ENCODE measurements around the gene TXNDC5. TPM values are rescaled to one million over a fixed set of nuclear protein-coding genes. Genes with fewer than 3 reads are reported as not detected.

TXNDC5 gene
- total and polyA plus RNA-seq, 2 experiments from 2014 or later, result 42.9 to 210 TPM

GRCh38 chr6:7959453-7959852, 48.9 kb upstream of the TXNDC5 start:
- H2AFZ ChIP-seq, result no peak overlapping the region
- no peaks in the 10 kb centered on the region for H3K79me2 ChIP-seq (replicated peaks; ENCODE audit: insufficient read depth)
- no peaks in the 10 kb centered on the region for H3K27me3 Mint-ChIP-seq (ENCODE audit: insufficient read depth, low read depth, poor library complexity)
- no peak for ATAC-seq
- H4K20me1 ChIP-seq (replicated peaks; ENCODE audit: insufficient read depth), result no peaks in the 10 kb centered on the region
- H3K9me3 Mint-ChIP-seq, result no peaks in the 10 kb centered on the region; the same call in 2 of the 3 replicates
- no peaks in the 10 kb centered on the region for H3K9me2 ChIP-seq (ENCODE audit: insufficient read depth)
- no peaks in the 10 kb centered on the region for H3K4me1 Mint-ChIP-seq
- H3K4me3 ChIP-seq, result no peak overlapping the region
- H3K36me3 Mint-ChIP-seq (ENCODE audit: low read depth), result no peaks in the 10 kb centered on the region; the same call in 2 of the 3 replicates
- H3K36me3 ChIP-seq (ENCODE audit: insufficient read depth), result no peaks in the 10 kb centered on the region
- no peak for DNase-seq (ENCODE audit: low spot score)
- H3K4me2 ChIP-seq, result no peak overlapping the region
- no peaks in the 10 kb centered on the region for H3F3A ChIP-seq (replicated peaks; ENCODE audit: low read depth)
- no peaks in the 10 kb centered on the region for H3K4me1 ChIP-seq (ENCODE audit: insufficient read depth)
- no peak overlapping the region for H3K4me3 Mint-ChIP-seq
- H3K27ac Mint-ChIP-seq, result no peak overlapping the region
- H3K27me3 ChIP-seq (ENCODE audit: insufficient read depth), result no peaks in the 10 kb centered on the region
- TF ChIP-seq ZNF331 (CRISPR knock-in tag; IDR thresholded peaks at IDR 0.05; ENCODE audit: low read depth), result no peak
- no peak for TF ChIP-seq NANOG (IDR thresholded peaks at IDR 0.05; ENCODE audit: borderline replicate concordance)
- TF ChIP-seq ETS1 (IDR thresholded peaks at IDR 0.05), result no peak
- TF ChIP-seq CTCF (conservative IDR thresholded peaks at IDR 0.05; ENCODE audit: low read depth in 2 of 2), result no peak
- no peak for TF ChIP-seq CREB1 (CRISPR knock-in tag; IDR thresholded peaks at IDR 0.05; ENCODE audit: low read depth)
- no peak for TF ChIP-seq POLR2AphosphoS5 (IDR thresholded peaks at IDR 0.05; ENCODE audit: low read depth)
- TF ChIP-seq EZH2phosphoT487 (IDR thresholded peaks at IDR 0.05; ENCODE audit: unreplicated experiment), result no peak
- TF ChIP-seq REST (IDR thresholded peaks at IDR 0.05; ENCODE audit: unreplicated experiment), result no peak
- TF ChIP-seq EZH2 (IDR thresholded peaks at IDR 0.05; ENCODE audit: low read depth, unreplicated experiment), result no peak
- no peak overlapping the region for H3K27ac ChIP-seq (ENCODE audit: low read depth)

- no peaks in the 10 kb centered on the region for H3K4me1 Mint-ChIP-seq
- TF ChIP-seq ETS1 (IDR thresholded peaks at IDR 0.05) (no peak), JUNB (IDR thresholded peaks at IDR 0.05; ENCODE audit: unreplicated experiment) (no peak)
- no peaks in the 10 kb centered on the region for H3K27me3 ChIP-seq (ENCODE audit: insufficient read depth)
Measured at GRCh38 chr6:7958464-7958863, 47.9 kb upstream of the TXNDC5 start.

More at GRCh38 chr6:7958464-7958863, 47.9 kb upstream of the TXNDC5 start:
- Histone ChIP-seq H3F3A (replicated peaks; ENCODE audit: low read depth) (no peaks in the 10 kb centered on the region), H3K4me3 (no peak overlapping the region), H3K4me2 (no peak overlapping the region), H2AFZ (no peak overlapping the region), H3K9me2 (ENCODE audit: insufficient read depth) (no peaks in the 10 kb centered on the region), H4K20me1 (replicated peaks; ENCODE audit: insufficient read depth) (no peaks in the 10 kb centered on the region), H3K36me3 (ENCODE audit: insufficient read depth) (no peaks in the 10 kb centered on the region), H3K79me2 (replicated peaks; ENCODE audit: insufficient read depth) (no peaks in the 10 kb centered on the region), H3K4me1 (ENCODE audit: insufficient read depth) (no peaks in the 10 kb centered on the region), H3K27ac (ENCODE audit: low read depth) (no peak overlapping the region)
- Mint-ChIP-seq H3K4me3 (no peak overlapping the region), H3K9me3 (no peaks in the 10 kb centered on the region; the same call in 2 of the 3 replicates), H3K36me3 (ENCODE audit: low read depth) (no peaks in the 10 kb centered on the region; the same call in 2 of the 3 replicates), H3K27me3 (ENCODE audit: insufficient read depth, low read depth, poor library complexity) (no peaks in the 10 kb centered on the region), H3K27ac (no peak overlapping the region)
- DNase-seq (ENCODE audit: low spot score) (no peak), ATAC-seq (no peak)

All from GM23338 (cell line).